Activated naive CD8-positive, alpha-beta T cell treated with anti-CD3 and anti-CD28 coated beads for 36 hours (primary cell): ENCODE data around the gene RBM23. TPM values are rescaled to one million over a fixed set of nuclear protein-coding genes. Genes with fewer than 3 reads are reported as not detected.

Source experiments
- DNase-seq: peaks from one replicate; pipeline ENCODE4 v3.0.0; 2021
- H3K27ac Mint-ChIP-seq: one replicate; pipeline ENCODE4 v1.8.0; 2022; ENCODE audit warnings: mild to moderate bottlenecking, moderate library complexity, mixed read lengths
- H3K27me3 Mint-ChIP-seq: one replicate; pipeline ENCODE4 v1.8.0; 2022; ENCODE audit warnings: mild to moderate bottlenecking, mixed read lengths
- H3K36me3 Mint-ChIP-seq: one replicate; pipeline ENCODE4 v1.8.0; 2021; ENCODE audit warnings: mild to moderate bottlenecking, mixed read lengths
- H3K4me1 Mint-ChIP-seq: one replicate; pipeline ENCODE4 v1.8.0; 2021; ENCODE audit warnings: mixed read lengths
- H3K4me3 Mint-ChIP-seq: one replicate; pipeline ENCODE4 v1.8.0; 2022; ENCODE audit warnings: mild to moderate bottlenecking, moderate library complexity, mixed read lengths
- H3K9me3 Mint-ChIP-seq: one replicate; pipeline ENCODE4 v1.8.0; 2022; ENCODE audit warnings: mixed read lengths
- total RNA-seq, 2 experiments: library from RNA; stranded (reverse); gene quantifications; one replicate each; pipeline ENCODE4 v1.2.3, GENCODE V29; 2021

RBM23 gene
- total RNA-seq, 2 experiments from 2014 or later = 66.2 to 67.2 TPM

DNA sequence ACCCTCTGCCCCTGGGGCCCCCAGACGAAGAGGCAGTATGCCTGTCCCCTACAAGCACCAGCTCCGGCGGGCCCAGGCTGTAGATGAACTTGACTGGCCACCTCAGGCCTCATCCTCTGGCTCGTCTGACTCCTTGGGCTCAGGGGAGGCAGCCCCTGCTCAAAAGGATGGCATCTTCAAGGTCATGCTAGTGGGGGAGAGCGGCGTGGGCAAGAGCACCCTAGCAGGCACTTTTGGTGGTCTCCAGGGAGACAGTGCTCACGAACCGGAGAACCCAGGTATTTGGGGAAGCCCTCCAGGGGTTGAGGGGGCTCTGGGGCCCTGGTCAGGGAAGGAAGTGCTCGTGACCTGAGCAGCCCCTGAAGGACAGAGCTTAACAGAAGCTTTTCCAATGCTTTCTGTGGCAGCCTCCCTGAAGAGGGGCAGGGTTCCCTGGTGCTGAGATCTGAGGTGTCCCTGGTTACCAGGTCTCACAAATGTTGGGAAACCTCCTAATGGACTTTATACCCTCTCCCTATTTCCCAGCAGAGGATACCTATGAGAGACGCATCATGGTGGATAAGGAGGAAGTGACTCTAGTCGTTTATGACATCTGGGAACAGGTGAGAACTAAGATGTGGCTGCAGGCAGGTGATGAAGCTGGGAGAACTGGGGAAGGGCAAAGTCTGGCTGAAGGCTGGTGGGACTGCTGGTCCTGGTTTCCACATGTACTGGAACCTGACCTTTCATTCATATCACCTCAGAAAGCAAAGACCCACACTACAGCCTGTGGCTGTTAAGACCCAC, 34.0 kb downstream of the RBM23 start:
- no peak overlapping the region for H3K27ac Mint-ChIP-seq

DNA sequence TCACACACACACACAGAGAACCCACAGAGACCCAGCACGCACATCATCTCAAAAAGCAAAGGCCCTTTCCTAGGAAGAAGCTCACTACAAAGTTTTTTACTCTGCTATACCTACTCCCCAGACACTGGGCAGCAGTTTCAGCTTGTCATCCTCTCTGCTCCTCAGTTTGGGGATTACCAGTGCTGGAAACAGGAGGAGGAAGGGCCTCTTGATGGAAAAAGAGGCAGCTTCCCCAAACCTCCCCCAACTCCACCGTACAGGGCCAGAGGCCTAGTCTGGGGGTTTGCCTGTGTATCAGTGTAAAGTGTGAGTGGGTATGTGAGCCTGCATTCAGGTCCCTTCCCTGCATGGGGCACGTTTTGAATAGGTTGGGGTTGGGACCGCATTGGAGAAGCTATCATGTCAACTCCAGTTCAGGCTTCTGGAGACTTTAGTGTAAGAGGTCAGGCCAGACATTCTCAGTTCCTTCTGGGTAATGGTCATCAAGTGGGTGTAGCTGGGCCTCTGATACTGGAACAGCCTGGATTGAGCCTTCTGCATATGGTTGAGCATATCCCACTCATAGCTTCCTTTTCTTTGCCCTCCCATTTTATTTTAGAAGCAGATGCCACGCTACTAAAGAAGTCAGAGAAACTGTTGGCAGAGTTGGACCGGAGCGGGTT, 34.7 kb downstream of the RBM23 start:
- Mint-ChIP-seq H3K9me3 (no peaks in the 10 kb centered on the region), H3K4me1 (peaks cover 43% of the 10 kb centered on the region), H3K27me3 (no peaks in the 10 kb centered on the region), H3K4me3 (no peak overlapping the region), H3K27ac (no peak overlapping the region), H3K36me3 (no peaks in the 10 kb centered on the region)
- no peak for DNase-seq

More for the DNA sequence above, 34.0 kb downstream of the RBM23 start:
- Mint-ChIP-seq H3K9me3 (no peaks in the 10 kb centered on the region), H3K27me3 (no peaks in the 10 kb centered on the region), H3K4me3 (no peak overlapping the region), H3K36me3 (no peaks in the 10 kb centered on the region), H3K4me1 (peaks cover 43% of the 10 kb centered on the region)
- no peak for DNase-seq

DNA sequence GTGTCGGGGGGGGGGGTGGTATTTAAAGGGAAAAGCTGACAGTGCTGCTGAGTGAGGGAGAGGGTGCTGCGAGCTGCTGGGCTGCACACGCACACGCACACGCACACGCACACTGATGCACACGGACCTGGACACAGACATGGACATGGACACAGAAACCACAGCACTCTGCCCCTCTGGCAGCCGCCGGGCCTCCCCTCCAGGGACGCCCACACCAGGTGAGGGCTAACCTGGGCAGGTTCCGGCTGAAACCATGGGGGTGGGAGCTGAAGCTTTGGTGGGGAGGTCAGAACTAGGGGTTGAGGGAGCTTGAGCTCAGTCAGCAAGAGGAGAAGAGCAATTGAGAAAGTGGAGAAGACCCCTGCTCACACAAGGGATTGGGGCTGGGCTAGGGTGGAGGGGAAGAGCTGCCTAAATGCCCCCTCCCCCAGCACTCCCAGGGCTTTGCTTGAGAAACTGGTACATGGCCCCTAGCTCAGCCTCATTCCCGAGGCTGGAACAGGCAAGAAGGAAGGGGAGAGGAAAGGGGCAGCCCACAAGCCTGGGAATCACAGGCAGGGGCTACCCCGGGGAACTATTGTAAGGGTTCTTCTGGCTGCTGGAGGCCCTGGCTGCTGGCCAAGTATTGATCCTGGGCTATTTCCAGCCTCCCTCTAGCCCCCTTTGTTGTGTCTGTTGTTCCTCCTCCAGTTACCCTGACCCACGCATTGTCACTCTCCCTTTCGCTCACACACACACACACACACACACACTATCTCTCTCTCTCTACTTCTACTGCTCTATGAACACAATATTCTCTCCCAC, 35.6 kb downstream of the RBM23 start, which contains the start of gene REM2:
TSS of gene REM2 (plus strand) at position 50 of the 804 bp plus-strand sequence. CDS start at position 116, 66 bp downstream.
- DNase-seq = no peak
- Mint-ChIP-seq H3K27me3 (no peaks in the 10 kb centered on the region), H3K4me3 (no peak within 1 kb of the TSS), H3K36me3 (no peaks in the 10 kb centered on the region), H3K9me3 (no peaks in the 10 kb centered on the region), H3K27ac (peak within 1 kb of the TSS; percentile 39), H3K4me1 (peaks cover 41% of the 10 kb centered on the region)

DNA sequence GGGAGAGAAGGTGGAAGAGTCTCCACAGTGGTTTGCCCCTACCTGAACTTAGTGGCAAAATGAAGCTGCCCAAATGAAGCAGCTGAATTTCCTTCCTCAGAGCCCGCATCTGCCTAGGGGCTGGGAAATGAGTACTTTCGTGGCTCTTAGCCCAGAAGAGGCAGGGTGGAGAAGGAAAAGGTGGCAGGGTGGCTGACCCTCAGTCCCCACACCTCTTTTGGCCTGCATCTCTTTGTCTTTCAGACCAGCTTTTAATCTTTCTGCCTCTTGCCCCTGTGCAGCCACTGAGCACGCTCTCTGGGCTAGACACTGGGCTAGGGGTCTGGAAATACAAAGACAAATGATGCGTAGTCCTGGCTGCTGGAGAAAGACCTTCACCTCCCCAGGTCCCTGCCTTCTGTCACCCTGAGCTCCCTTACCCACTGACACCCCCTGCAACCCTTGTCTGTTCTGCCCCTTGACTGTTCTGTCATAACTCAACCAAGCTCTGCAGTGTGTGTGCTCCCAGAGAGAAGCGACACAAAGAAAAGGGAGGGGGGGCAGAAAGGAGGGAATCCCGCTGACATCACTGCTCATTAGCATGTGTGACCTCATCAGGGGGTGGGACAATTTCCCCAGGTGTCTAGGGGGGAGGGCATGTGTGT, 36.3 kb downstream of the RBM23 start:
- Mint-ChIP-seq H3K36me3 (no peaks in the 10 kb centered on the region), H3K9me3 (no peaks in the 10 kb centered on the region), H3K4me1 (peaks cover 34% of the 10 kb centered on the region), H3K27me3 (no peaks in the 10 kb centered on the region), H3K27ac (no peak overlapping the region), H3K4me3 (no peak overlapping the region)
- no peak for DNase-seq

DNA sequence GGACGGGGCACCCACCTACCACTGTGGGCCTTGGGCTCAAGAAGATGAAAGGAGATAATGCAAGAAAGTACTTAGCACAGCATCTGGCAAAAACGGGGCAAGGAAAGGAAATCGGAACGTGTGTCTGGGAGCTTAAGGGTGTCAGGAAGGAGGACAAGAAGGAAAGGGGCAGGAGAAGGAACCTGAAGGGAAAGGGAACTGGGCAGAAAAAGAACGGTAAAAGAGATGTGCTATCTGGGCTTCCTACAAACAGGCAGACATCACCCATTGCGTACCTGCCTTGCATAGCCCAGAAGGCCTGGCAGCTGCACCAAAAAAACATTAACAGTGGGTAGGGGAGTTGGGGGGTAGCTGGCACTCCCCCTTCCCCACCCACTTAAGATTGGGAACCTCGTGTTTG, 36.9 kb downstream of the RBM23 start:
- H3K4me1 Mint-ChIP-seq = peaks cover 28% of the 10 kb centered on the region
- H3K27ac Mint-ChIP-seq = no peak overlapping the region
- no peak for DNase-seq
- no peaks in the 10 kb centered on the region for H3K36me3 Mint-ChIP-seq
- H3K9me3 Mint-ChIP-seq = no peaks in the 10 kb centered on the region
- H3K27me3 Mint-ChIP-seq = no peaks in the 10 kb centered on the region
- no peak overlapping the region for H3K4me3 Mint-ChIP-seq

DNA sequence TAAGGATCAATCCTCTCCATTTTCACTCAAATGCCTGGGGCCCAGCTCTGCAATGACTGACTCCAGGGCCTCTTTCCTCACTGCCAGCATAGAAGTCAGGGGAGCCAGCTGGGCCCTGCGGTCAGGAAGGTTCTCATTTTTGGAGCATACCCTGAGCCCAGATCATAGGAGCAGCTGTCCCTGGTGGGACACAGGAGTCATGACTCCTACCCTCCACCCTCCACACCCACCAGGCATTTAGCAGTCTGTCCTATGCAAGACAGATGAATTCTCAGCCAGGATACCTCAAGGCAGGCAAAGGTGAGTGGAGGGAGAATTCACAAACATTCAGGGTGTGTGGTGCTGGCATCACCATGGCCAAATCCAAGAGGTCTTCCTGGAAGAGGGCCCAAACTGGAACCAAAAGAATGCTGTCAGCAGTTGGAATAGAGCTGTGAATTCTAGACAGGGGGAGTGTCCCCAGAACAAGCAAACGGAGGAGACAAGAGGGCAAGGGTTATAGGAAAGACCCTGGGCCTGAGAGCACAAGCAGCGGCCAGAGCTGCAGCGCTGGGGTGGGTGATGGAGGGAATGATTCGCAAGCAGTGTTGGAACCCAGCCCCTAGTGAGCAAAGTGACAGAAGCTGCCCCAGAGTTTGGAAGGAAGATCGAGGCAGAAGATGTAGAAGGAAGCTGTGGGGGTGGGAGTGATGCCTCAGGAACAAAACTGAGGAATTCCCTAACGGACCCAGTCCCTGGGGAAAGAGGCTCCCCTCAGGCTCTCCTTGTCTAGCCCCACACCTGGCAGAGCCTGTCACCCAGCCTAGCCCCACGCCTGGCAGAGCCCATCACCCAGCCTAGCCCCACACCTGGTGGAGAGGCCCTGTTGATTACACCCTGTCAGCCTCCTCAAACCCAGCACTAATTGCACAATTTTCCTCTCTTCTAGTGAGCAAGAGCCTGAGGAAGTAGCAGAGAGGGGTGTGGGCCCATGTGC, 40.4 kb downstream of the RBM23 start:
- Mint-ChIP-seq H3K27ac (no peak overlapping the region), H3K36me3 (peaks cover 6% of the 10 kb centered on the region), H3K4me3 (no peak overlapping the region), H3K27me3 (no peaks in the 10 kb centered on the region), H3K9me3 (no peaks in the 10 kb centered on the region), H3K4me1 (peaks cover 20% of the 10 kb centered on the region)
- no peak for DNase-seq

DNA sequence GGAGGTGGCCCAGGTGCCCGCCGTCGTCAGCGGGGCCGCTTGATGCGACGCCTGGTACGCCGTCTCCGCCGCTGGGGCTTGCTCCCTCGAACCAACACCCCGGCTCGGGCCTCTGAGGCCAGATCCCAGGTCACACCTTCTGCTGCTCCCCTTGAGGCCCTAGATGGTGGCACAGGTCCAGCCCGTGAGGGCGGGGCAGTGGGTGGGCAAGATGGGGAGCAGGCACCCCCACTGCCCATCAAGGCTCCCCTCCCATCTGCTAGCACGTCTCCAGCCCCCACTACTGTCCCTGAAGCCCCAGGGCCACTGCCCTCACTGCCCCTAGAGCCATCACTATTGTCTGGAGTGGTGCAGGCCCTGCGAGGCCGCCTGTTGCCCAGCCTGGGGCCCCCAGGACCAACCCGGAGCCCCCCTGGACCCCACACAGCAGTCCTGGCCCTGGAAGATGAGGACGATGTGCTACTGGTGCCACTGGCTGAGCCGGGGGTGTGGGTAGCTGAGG, 41.9 kb downstream of the RBM23 start:
- H3K4me3 Mint-ChIP-seq = no peak overlapping the region
- peaks cover 22% of the 10 kb centered on the region for H3K4me1 Mint-ChIP-seq
- no peaks in the 10 kb centered on the region for H3K9me3 Mint-ChIP-seq
- H3K27ac Mint-ChIP-seq = no peak overlapping the region
- H3K27me3 Mint-ChIP-seq = no peaks in the 10 kb centered on the region
- peaks cover 6% of the 10 kb centered on the region for H3K36me3 Mint-ChIP-seq
- no peak for DNase-seq

DNA sequence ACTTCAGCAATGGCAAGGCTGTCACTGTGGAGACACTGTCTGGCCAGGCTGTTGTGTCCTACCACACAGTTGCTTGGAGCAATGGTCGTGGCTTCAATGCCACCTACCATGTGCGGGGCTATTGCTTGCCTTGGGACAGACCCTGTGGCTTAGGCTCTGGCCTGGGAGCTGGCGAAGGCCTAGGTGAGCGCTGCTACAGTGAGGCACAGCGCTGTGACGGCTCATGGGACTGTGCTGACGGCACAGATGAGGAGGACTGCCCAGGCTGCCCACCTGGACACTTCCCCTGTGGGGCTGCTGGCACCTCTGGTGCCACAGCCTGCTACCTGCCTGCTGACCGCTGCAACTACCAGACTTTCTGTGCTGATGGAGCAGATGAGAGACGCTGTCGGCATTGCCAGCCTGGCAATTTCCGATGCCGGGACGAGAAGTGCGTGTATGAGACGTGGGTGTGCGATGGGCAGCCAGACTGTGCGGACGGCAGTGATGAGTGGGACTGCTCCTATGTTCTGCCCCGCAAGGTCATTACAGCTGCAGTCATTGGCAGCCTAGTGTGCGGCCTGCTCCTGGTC, 43.1 kb downstream of the RBM23 start:
- H3K4me1 Mint-ChIP-seq = peaks cover 23% of the 10 kb centered on the region
- H3K27ac Mint-ChIP-seq = no peak overlapping the region
- peaks cover 6% of the 10 kb centered on the region for H3K36me3 Mint-ChIP-seq
- no peaks in the 10 kb centered on the region for H3K9me3 Mint-ChIP-seq
- DNase-seq = no peak
- no peak overlapping the region for H3K4me3 Mint-ChIP-seq
- no peaks in the 10 kb centered on the region for H3K27me3 Mint-ChIP-seq

DNA sequence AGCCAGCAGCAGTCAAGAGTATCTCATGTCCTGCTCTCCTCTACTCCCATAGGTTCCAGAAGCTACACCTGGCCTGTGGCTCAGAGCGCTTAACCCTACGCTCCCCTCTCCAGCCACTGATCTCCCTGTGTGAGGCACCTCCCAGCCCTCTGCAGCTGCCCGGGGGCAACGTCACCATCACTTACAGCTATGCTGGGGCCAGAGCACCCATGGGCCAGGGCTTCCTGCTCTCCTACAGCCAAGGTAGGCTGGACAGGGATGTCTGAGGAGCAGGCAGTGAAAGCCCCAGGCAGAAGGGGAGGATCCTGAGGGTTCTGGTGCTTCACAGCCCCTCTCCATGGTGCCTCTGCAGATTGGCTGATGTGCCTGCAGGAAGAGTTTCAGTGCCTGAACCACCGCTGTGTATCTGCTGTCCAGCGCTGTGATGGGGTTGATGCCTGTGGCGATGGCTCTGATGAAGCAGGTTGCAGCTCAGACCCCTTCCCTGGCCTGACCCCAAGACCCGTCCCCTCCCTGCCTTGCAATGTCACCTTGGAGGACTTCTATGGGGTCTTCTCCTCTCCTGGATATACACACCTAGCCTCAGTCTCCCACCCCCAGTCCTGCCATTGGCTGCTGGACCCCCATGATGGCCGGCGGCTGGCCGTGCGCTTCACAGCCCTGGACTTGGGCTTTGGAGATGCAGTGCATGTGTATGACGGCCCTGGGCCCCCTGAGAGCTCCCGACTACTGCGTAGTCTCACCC, 43.8 kb downstream of the RBM23 start:
- H3K4me3 Mint-ChIP-seq = no peak overlapping the region
- no peak for DNase-seq
- peaks cover 6% of the 10 kb centered on the region for H3K36me3 Mint-ChIP-seq
- peaks cover 29% of the 10 kb centered on the region for H3K4me1 Mint-ChIP-seq
- H3K27ac Mint-ChIP-seq = no peak overlapping the region
- no peaks in the 10 kb centered on the region for H3K27me3 Mint-ChIP-seq
- no peaks in the 10 kb centered on the region for H3K9me3 Mint-ChIP-seq

DNA sequence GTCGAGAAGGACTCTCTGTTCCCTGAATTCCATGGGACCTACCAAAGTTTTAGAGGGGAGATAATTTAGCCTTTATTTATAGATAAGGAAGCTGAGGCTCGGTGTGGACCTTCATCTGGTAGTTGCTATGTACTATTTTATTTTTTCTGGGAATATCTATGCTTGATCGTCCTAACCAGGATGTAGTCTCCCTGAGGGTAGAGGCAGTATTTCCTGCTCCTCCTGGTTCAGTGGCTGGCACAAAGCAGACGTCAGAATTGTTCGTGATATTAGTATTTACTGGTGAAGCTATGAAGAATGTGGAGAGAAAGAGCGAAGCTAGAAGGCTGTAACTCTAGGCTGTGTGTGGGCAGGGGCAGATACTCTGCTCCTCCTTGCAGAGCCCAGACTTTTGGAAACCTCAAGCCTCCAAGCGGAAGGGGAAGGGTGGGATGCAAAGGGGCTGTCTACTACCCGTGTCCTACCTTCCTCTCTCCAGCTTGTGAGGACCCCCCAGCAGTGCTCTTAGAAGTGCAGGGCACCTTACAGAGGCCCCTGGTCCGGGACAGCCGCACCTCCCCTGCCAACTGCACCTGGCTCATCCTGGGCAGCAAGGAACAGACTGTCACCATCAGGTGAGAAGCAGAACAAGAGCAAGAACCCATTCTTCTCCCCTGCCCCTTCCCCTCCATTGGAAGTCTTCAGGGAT, 46.0 kb downstream of the RBM23 start:
- H3K4me1 Mint-ChIP-seq = peaks cover 33% of the 10 kb centered on the region
- H3K9me3 Mint-ChIP-seq = no peaks in the 10 kb centered on the region
- H3K36me3 Mint-ChIP-seq = peaks cover 6% of the 10 kb centered on the region
- DNase-seq = no peak
- H3K27ac Mint-ChIP-seq = peak overlapping the region; percentile 89
- H3K27me3 Mint-ChIP-seq = no peaks in the 10 kb centered on the region
- peak overlapping the region; percentile 89 for H3K4me3 Mint-ChIP-seq

DNA sequence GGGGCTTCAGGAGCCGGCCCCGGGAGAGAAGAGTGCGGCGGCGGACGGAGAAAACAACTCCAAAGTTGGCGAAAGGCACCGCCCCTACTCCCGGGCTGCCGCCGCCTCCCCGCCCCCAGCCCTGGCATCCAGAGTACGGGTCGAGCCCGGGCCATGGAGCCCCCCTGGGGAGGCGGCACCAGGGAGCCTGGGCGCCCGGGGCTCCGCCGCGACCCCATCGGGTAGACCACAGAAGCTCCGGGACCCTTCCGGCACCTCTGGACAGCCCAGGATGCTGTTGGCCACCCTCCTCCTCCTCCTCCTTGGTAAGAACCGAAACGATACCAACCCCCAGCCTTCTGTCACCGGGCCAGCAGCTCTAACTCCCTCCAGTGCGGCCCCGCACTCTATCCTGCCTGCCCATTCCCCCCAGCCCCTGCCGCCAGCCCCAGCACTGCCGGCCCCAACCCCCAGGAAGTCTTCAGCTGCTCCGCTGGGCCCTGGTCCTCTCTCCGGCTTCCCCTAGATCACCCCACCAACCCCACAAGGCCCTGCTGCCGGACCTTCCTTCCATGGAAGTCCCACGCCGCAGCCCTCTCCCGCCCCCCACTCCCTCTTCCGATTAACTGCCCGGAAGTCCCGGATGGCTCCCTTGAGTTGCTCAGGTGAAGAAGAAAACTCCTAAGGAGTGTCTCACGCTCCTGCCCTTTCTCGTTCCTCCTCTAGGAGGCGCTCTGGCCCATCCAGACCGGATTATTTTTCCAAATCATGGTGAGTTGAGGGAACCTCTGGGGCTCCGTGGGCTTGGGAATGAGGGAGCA, 46.7 kb downstream of the RBM23 start:
- Mint-ChIP-seq H3K4me1 (peaks cover 33% of the 10 kb centered on the region), H3K4me3 (peak overlapping the region; percentile 89), H3K36me3 (peaks cover 6% of the 10 kb centered on the region)

More for the DNA sequence above, 46.7 kb downstream of the RBM23 start:
- Mint-ChIP-seq H3K27me3 (no peaks in the 10 kb centered on the region), H3K27ac (peak overlapping the region; percentile 99), H3K9me3 (no peaks in the 10 kb centered on the region)
- peak; percentile 61 for DNase-seq
